EH (cell line): ENCODE results near the gene GRM8.

Experiments used
- DNase-seq: peaks from one replicate; pipeline ENCODE4 v3.0.0-alpha.2; 2015; ENCODE audit warnings: low read depth

The GRM8 gene

DNA sequence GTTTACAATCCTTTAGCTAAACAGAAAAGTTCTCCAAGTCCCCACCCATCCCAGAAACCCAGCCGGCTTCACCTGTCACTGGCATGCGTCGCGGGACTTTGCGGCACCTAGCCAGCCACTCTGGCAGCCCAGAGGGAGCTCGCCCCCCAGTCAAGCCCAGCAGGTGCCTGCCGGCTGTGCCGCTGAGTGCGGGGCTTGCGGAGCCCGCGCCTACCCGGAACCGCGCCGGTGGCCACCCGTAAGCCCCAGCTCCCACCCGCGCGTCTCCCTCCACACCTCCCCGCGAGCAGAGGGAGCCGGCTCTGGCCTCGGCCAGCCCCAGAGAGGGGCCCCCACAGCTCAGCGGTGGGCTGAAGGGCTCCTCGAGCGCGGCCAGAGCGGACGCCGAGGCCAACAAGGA, 446.1 kb downstream of the GRM8 start:
- DNase-seq, result no peak

- DNase-seq, result no peak
Measured at GRCh38 chr7:126805351-126805750, 447.4 kb downstream of the GRM8 start.

DNA sequence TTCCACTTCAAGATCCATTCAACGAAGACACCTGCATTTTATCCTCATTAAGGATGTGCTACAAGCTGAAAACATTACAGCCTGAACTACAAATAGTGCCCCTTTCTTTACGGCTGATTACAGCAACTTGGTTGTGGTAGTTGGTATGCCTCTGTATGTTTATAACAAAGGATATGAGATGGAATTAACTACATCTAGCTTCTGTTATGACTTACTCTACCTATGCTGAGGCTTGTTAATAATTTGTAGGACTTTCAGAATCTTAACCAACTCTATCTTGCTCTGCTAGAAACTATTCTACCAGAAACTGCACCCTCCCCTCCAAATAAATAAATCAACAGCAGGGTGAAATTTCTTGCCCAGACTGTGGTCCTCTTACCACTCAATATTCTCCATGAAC, 448.1 kb downstream of the GRM8 start:
- no peak for DNase-seq

- DNase-seq, result no peak
Measured at GRCh38 chr7:126803990-126804389, 448.8 kb downstream of the GRM8 start.

DNA sequence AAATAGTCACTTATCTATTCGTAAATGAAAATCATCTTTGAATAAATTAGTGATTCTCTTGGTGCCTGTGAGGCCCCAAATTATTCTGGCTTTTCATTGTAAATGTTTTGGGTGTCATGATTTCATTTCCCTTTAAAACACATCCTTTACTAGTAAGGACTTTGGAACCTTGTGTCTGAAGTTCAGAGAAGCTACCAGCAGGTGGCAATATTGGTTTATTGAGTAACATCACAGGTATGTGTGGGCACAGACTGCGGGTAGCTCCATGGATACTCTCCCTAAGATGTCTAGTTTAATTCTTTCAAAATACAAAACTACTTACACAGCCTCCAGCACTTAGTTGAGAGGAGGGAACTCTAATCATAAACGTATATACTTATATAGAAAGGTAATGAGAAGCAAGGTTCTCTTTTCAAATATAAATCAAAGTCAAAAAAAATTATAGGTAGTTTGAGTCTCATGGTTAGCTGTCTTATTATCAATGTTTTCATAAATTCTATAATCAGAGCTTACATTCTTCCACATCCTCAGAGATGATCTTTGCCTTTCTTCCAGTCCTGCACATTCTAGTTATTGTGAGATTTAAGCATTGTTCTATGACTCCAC, 449.6 kb downstream of the GRM8 start:
- peak; percentile 57 for DNase-seq

- DNase-seq, result no peak
Measured at GRCh38 chr7:126801733-126802132, 451.0 kb downstream of the GRM8 start.

- no peak for DNase-seq
Measured at GRCh38 chr7:126799541-126799940, 453.2 kb downstream of the GRM8 start.

DNA sequence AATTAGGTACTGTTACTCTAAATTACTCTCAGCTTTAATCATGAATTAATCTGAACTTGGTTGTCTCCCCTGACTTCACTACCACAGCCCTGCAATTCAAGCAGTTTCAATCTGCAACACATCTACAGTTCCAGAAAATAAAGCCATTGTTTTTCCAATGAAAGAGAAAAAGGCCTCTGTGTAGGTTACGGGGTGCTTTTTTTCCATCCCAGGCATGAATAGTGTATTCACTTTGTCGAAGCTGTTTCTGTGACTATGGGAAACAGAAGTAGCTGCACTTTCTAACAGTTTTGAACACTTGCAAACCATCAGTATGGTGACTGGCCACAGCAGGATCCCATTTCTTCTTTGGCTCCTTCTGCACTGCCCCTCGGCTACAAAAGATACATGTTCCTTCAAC, 460.2 kb downstream of the GRM8 start:
- DNase-seq, result no peak

- no peak for DNase-seq
Measured at GRCh38 chr7:126791306-126791705, 461.4 kb downstream of the GRM8 start.

GRCh38 chr7:126790763-126791162, 462.0 kb downstream of the GRM8 start:
- no peak for DNase-seq

- DNase-seq, result no peak
Measured at GRCh38 chr7:126783613-126784012, 469.1 kb downstream of the GRM8 start.

DNA sequence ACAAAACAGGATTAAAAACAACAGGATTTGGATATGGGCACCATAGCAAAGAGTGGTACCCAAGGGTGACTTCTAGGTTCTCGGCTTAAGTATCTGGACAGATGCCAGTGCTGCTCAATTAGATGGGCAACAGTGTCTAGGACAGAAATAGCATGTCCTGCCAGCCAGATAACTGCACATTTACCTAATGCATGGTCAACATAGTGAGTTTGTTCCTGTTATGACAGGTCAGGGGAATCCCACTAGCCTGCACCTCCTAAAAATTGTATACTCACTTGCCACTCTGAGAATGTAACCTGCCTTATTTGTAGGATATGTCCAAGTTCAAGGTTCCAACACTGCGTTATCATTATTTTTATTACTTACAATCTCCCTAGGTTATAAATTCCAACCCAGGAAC, 471.7 kb downstream of the GRM8 start:
- no peak for DNase-seq

- DNase-seq, result no peak
Measured at GRCh38 chr7:126778101-126778500, 474.6 kb downstream of the GRM8 start.

DNA sequence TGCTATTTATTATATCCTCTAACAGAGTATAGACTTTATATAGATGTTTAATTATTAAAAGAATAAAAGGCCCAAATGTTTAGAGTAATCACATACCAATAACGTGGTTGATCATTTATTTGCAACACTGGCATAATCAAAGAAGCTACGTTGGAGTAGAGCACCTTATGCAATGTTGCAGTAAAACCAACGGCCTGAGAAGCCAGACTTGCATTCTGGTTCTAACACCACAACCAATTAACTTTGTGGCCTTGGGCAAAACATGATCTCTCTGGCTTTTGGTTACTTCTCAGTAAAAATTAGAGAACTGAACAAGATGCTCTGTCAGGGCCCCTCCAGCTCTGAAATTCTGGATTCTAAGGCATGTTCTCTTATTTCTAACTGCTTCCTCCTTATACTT, 476.2 kb downstream of the GRM8 start:
- DNase-seq, result no peak

DNA sequence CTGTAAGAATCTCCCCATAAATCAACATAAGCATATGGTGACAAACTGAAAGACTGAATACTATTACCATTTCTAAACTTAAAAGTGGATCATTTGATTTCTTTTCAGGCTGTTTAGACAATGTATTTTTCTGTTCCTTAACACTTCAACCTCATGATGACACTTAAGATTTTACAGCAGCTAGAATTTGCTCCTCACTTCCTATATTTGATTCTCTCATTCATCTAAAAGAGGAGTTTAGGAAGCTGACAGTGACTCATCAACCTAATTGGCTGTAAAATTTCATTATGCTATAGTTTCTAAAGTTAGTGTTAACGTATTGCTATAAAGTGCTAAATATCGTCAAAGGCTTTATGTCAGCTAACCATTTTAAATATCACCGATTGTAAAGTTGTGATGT, 478.7 kb downstream of the GRM8 start:
- no peak for DNase-seq

- no peak for DNase-seq
Measured at GRCh38 chr7:126768836-126769235, 483.9 kb downstream of the GRM8 start.

GRCh38 chr7:126760914-126761577, 491.7 kb downstream of the GRM8 start:
- no peak for DNase-seq

DNA sequence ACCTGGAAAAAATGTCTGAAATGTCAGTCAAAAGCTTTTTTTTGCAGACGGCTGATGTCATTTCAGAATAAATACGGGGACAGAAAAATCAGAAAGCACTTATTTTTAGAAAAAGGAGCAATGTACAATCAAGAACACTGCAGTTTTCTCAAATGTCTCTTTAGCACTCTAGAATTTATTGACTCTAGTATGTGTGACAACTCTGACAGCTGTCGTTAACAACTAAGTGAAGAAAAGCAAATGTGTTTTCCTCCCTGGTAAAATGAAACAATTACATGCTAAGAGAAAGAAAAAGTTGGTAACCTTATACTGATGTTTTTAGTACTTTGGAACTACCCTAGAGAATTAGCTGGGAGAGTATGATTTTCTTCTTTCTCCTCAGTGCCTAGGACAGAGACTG, 497.4 kb downstream of the GRM8 start:
- DNase-seq, result no peak

GRCh38 chr7:126750207-126750911, 502.4 kb downstream of the GRM8 start:
- no peak for DNase-seq

- DNase-seq, result no peak
Measured at GRCh38 chr7:126728967-126729366, 523.8 kb downstream of the GRM8 start.

DNA sequence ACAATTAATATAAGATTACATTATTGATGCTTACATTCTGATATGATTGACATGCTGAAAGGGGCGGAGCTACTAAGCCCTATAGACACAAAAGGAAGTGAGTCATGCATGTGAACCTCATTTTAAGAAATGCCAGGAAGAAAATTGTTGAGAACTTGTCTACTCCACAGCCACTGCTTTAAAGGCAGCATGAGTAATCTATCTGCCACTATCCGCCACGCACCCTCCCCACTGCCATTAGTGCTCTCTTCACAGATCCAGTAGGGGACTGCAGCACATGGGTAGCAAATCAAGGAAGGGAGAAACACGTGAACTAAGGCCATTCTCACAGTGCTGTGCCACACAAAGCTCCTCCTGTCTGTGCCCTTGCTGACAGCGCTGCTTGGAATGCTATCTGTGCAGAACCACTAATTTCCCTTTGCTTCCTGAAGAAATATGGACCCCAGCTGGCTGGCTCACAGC, 524.8 kb downstream of the GRM8 start:
- DNase-seq, result peak; percentile 44

- DNase-seq, result no peak
Measured at GRCh38 chr7:126723966-126724544, 528.7 kb downstream of the GRM8 start.

DNA sequence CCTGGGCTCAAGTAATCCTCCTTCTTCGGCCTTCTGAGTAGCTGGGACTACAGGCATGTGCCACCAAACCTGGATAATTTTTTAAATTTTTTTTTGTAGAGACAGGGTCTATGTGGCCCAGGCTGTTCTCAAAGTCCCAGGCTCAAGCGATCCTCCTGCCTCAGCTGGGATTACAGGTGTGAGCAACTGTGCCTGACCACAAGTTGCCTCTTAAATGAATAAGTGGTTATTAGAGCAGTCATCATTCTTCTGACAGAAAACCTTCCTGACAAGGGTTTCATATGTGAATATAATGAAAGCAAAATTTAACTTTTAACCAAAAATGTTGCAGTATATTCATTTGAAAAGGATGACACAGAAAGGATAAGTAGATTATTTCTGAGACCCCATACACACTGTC, 532.5 kb downstream of the GRM8 start:
- no peak for DNase-seq
